Glutamatergic neuron (in vitro differentiated cells): ENCODE data around the gene FSD2. TPM values are rescaled to one million over a fixed set of nuclear protein-coding genes. Genes with fewer than 3 reads are reported as not detected.
A peak's percentile ranks its signal among the peaks of the same experiment; 100 is the strongest.
"Not testable (repeated sequence)": the region's sequence is repeated elsewhere in the genome, so short reads cannot be mapped to it uniquely, and the experiment has no call there.

Experiments used
- DNase-seq: peaks from one replicate; pipeline ENCODE4 v3.0.0; 2022
- H3K27ac Mint-ChIP-seq: one replicate; pipeline ENCODE4 v1.8.0; 2020; ENCODE audit warnings: mild to moderate bottlenecking, mixed read lengths, inconsistent platforms; ENCODE audit not compliant: unreplicated experiment
- H3K27me3 Mint-ChIP-seq: one replicate; pipeline ENCODE4 v1.8.0; 2020; ENCODE audit warnings: mild to moderate bottlenecking, moderate library complexity, mixed read lengths, inconsistent platforms; ENCODE audit not compliant: unreplicated experiment
- H3K36me3 Mint-ChIP-seq: one replicate; pipeline ENCODE4 v1.8.0; 2020; ENCODE audit warnings: mild to moderate bottlenecking, mixed read lengths, inconsistent platforms; ENCODE audit not compliant: unreplicated experiment
- H3K4me1 Mint-ChIP-seq: one replicate; pipeline ENCODE4 v1.8.0; 2020; ENCODE audit warnings: mild to moderate bottlenecking, low read depth, mixed read lengths, inconsistent platforms; ENCODE audit not compliant: unreplicated experiment
- H3K4me3 Mint-ChIP-seq: one replicate; pipeline ENCODE4 v1.8.0; 2020; ENCODE audit warnings: mild to moderate bottlenecking, mixed read lengths, inconsistent platforms; ENCODE audit not compliant: unreplicated experiment
- H3K9me3 Mint-ChIP-seq: one replicate; pipeline ENCODE4 v1.8.0; 2020; ENCODE audit warnings: mild to moderate bottlenecking, moderate library complexity, mixed read lengths, inconsistent platforms; ENCODE audit not compliant: unreplicated experiment
- total RNA-seq: library from RNA; stranded (reverse); fragmentation: NEBNext Ultra II Directional; extraction: Animal tissue kit (Norgen Biotek cat#: 25700); gene quantifications from one replicate; pipeline ENCODE4 v1.2.1, GENCODE V29; 2021; ENCODE audit not compliant: unreplicated experiment
- TF ChIP-seq, protein P1 (sequence below): fragments of 200-600 bp; sonication (generic); IDR thresholded peaks from one replicate; pipeline ENCODE4 v1.5.0; 2021; ENCODE audit not compliant: partially characterized antibody, unreplicated experiment

The FSD2 gene
- total RNA-seq, 1 donor from 2014 or later: not detected

DNA sequence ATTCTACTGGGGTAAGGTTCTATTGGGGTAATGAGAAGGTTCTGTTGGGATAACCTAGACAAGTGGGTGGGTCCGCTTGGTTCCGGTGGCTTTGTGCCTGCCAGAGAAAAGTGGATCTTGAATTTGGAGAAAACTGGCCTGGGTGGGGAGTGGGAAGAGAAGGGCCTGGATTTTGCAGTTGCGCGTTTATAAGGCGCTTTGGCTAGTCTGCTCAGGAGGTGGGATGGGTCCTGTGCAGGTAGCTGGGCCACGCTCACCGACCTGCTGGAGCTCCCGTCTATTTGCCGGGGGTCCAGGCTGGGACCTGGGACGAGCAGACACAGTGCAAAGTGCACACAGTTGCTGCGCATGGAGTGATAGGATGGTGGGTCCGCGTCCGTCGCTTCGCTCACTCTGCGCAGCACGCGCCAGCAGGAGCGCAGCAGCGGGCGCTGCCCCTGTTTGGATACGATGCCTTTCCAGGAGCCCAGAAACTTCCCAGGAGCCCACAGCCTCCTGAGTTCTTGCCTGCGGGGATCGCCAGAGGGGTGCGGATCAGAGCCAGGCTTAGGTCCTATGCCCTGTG lies 94.9 kb downstream of the FSD2 start:
- Mint-ChIP-seq H3K4me1 (no peaks in the 10 kb centered on the region), H3K27me3 (peaks cover 9% of the 10 kb centered on the region), H3K36me3 (no peaks in the 10 kb centered on the region), H3K27ac (no peak overlapping the region), H3K4me3 (peak overlapping the region; percentile 47), H3K9me3 (peaks cover 6% of the 10 kb centered on the region)
- no peak for DNase-seq
- TF ChIP-seq, protein P1, sequence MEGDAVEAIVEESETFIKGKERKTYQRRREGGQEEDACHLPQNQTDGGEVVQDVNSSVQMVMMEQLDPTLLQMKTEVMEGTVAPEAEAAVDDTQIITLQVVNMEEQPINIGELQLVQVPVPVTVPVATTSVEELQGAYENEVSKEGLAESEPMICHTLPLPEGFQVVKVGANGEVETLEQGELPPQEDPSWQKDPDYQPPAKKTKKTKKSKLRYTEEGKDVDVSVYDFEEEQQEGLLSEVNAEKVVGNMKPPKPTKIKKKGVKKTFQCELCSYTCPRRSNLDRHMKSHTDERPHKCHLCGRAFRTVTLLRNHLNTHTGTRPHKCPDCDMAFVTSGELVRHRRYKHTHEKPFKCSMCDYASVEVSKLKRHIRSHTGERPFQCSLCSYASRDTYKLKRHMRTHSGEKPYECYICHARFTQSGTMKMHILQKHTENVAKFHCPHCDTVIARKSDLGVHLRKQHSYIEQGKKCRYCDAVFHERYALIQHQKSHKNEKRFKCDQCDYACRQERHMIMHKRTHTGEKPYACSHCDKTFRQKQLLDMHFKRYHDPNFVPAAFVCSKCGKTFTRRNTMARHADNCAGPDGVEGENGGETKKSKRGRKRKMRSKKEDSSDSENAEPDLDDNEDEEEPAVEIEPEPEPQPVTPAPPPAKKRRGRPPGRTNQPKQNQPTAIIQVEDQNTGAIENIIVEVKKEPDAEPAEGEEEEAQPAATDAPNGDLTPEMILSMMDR: no peak

DNA sequence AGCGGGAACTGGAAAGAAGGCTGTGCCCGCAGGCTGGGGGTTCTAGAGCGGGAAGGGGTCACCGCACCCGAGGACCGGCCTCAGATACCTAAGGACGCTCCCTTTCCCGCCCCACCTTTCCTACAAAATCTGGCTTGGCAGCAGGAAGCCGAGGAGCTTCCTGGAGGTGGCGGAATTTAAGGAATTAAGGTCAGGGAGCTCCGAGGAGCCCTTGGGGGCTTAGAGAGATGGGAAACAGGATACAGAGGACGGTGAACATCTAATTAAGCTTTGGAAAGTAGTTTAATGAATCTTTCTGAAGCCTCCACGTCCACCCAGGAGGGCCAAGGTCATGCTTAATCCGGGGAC lies 95.7 kb downstream of the FSD2 start:
- Mint-ChIP-seq H3K27me3 (peaks cover 8% of the 10 kb centered on the region), H3K4me3 (peak overlapping the region; percentile 65), H3K36me3 (no peaks in the 10 kb centered on the region), H3K9me3 (peaks cover 5% of the 10 kb centered on the region), H3K27ac (no peak overlapping the region), H3K4me1 (no peaks in the 10 kb centered on the region)
- no peak for DNase-seq
- TF ChIP-seq, protein P1: no peak

DNA sequence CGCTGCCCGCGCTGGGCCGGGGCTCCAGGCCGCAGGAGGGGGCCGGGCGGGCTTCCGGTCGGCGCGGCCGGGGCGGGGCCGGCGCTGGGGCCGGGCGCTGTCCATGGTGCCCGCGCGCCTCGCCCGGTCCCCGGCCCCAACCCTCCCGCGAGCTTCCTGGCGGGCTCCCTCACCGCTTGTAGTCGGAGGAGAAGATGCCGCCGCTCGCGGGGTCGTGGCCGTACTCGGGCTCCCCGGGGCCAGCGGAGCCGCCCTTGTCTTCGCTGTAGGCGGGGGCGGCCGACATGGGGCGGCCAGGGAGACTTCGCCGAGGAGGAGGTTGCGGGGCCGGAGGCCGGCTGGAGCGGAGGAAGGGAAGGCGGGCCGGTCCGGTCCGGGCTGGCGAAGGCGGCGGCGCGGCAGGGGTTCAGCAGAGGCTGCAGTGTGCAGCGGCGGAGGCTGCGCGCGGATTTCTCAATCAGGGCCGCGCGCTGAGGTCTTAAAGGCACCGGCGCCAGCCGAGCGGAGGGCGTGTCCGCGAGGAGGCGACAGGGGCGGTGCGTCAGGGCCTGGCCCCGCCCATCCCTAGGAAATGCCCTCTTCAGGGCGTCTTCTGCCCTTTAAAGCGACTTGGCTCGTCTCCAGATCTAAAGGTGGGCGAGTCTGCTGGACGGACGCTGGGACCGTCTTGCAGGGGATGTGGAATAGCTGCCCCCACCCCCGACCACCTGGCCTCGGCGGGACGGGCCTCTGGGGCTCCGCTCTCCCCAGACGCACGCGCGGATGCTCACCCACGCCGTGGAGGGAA lies 96.3 kb downstream of the FSD2 start, which contains the start of gene AP3B2:
AP3B2 (minus strand) TSS at position 455 of the 787 bp plus-strand sequence; CDS start at position 286, 169 bp downstream.
- Mint-ChIP-seq H3K27ac (no peak within 1 kb of the TSS), H3K9me3 (peaks cover 5% of the 10 kb centered on the region), H3K27me3 (peaks cover 7% of the 10 kb centered on the region), H3K36me3 (no peaks in the 10 kb centered on the region), H3K4me1 (no peaks in the 10 kb centered on the region), H3K4me3 (peak within 1 kb of the TSS; percentile 65)
- TF ChIP-seq, protein P1: no peak
- peak; percentile 88 for DNase-seq

DNA sequence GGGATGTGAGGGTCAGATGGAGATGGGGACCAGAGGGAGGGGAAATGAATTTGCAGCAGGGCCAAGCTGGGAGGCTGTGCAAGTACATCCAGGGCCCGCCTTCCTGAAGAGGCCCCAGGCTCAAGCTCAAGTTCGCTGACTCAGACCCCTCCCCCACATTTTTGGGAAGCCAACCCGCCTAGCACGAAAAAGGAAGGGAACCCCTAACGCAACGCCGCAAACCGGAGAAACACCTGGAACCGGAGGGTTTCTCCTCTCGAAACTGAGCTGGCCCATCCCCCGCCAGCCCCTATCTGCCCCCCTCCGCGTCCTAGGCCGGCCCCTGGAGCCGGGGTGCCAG lies 96.8 kb downstream of the FSD2 start:
- Mint-ChIP-seq H3K9me3 (peaks cover 5% of the 10 kb centered on the region), H3K4me1 (no peaks in the 10 kb centered on the region), H3K36me3 (no peaks in the 10 kb centered on the region), H3K27me3 (peaks cover 7% of the 10 kb centered on the region), H3K4me3 (no peak overlapping the region), H3K27ac (no peak overlapping the region)
- TF ChIP-seq, protein P1: no peak
- no peak for DNase-seq

DNA sequence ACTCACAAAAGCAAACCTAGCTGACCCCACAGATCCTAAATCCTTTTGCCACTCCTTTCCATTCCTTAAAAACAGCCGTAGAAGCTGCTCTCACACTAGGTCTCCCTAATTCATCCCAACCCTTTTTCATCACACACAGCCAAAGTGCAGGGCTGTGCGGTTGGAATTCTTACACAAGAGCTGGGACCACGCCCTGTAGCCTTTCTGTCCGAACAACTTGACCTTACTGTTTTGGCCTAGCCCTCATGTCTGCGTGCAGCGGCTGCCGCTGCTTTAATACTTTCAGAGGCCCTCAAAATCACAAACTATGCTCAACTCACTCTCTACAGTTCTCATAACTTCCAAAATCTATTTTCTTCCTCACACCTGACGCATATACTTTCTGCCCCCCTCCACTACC lies 100.0 kb downstream of the FSD2 start:
- H3K27me3 Mint-ChIP-seq, H3K27ac Mint-ChIP-seq, H3K9me3 Mint-ChIP-seq: not testable (repeated sequence)

More for the DNA sequence above, 100.0 kb downstream of the FSD2 start:
- not testable (repeated sequence) for H3K36me3 Mint-ChIP-seq, H3K4me3 Mint-ChIP-seq, DNase-seq, H3K4me1 Mint-ChIP-seq

Other genes with a start within 250 kb of the FSD2 start
- gene CPEB1, start 158.7 kb downstream of the FSD2 start, total RNA-seq: 15.2 TPM
- gene AP3B2, start 96.2 kb downstream of the FSD2 start, total RNA-seq: 218 TPM
- 4.2 TPM for gene WHAMM, start 3.6 kb upstream of the FSD2 start, total RNA-seq
- gene HOMER2, start 146.7 kb upstream of the FSD2 start, total RNA-seq: 32.6 TPM
- gene RAMAC, start 180.1 kb upstream of the FSD2 start, total RNA-seq: 38.2 TPM
- 29.6 TPM for gene C15orf40, start 205.6 kb upstream of the FSD2 start, total RNA-seq